DOHH2 (cell line): ENCODE results near the gene YIF1A.

ENCODE experiments used
- H3F3A ChIP-seq: fragments of 200-600 bp; sonication (generic), shearing (Covaris generic); 2 replicates; pipeline ENCODE4 v1.6.0; 2016; ENCODE audit warnings: antibody characterized with exemption, mild to moderate bottlenecking; ENCODE audit not compliant: control insufficient read depth, insufficient read depth
- H3K27ac ChIP-seq: fragments of 200-600 bp; sonication (generic); 2 replicates; pipeline ENCODE4 v1.5.1; 2014; ENCODE audit warnings: low read depth, mild to moderate bottlenecking, low read length, moderate library complexity
- H3K27me3 ChIP-seq: fragments of 200-600 bp; sonication (generic); 2 replicates; pipeline ENCODE4 v1.6.1; 2014; ENCODE audit warnings: mild to moderate bottlenecking, low read length, mixed read lengths; ENCODE audit not compliant: control insufficient read depth
- H3K36me3 ChIP-seq: fragments of 200-600 bp; sonication (generic); 2 replicates; pipeline ENCODE4 v1.6.1; 2014; ENCODE audit warnings: mild to moderate bottlenecking, low read length, moderate library complexity, mixed read lengths; ENCODE audit not compliant: control insufficient read depth
- H3K4me1 ChIP-seq: fragments of 200-600 bp; sonication (generic); 2 replicates; pipeline ENCODE4 v1.6.1; 2014; ENCODE audit warnings: mild to moderate bottlenecking, low read length, mixed read lengths; ENCODE audit not compliant: control insufficient read depth
- H3K4me2 ChIP-seq: fragments of 200-600 bp; sonication (generic); 2 replicates; pipeline ENCODE4 v1.6.0; 2014; ENCODE audit warnings: mild to moderate bottlenecking, low read length, moderate library complexity
- H3K4me3 ChIP-seq: fragments of 200-600 bp; sonication (generic); 2 replicates; pipeline ENCODE4 v1.5.1; 2014; ENCODE audit warnings: mild to moderate bottlenecking, low read length, mixed read lengths
- H3K79me2 ChIP-seq: fragments of 200-600 bp; sonication (generic); 2 replicates; pipeline ENCODE4 v1.6.1; 2014; ENCODE audit warnings: mild to moderate bottlenecking, low read length, mixed read lengths; ENCODE audit not compliant: control insufficient read depth
- H3K9me2 ChIP-seq: fragments of 200-600 bp; sonication (generic); replicated peaks from 2 replicates; pipeline ENCODE4 v1.6.1; 2014; ENCODE audit warnings: mild to moderate bottlenecking, low read length, mixed read lengths; ENCODE audit not compliant: control insufficient read depth
- H3K9me3 ChIP-seq: fragments of 200-600 bp; sonication (generic); 2 replicates; pipeline ENCODE4 v1.6.1; 2014; ENCODE audit warnings: antibody characterized with exemption, low read length, mixed read lengths; ENCODE audit not compliant: control insufficient read depth, insufficient read depth
- H4K20me1 ChIP-seq: fragments of 200-600 bp; sonication (generic); 2 replicates; pipeline ENCODE4 v1.6.0; 2014; ENCODE audit warnings: low read depth, mild to moderate bottlenecking, antibody characterized with exemption, low read length, moderate library complexity; ENCODE audit not compliant: control insufficient read depth, insufficient read depth
- EZH2phosphoT487 ChIP-seq: fragments of 200-600 bp; sonication (generic); IDR thresholded peaks from 2 replicates; pipeline ENCODE4 v1.6.1; 2017; ENCODE audit warnings: borderline replicate concordance, mild to moderate bottlenecking, antibody characterized with exemption, low read length, moderate library complexity, mixed read lengths
- TF ChIP-seq, protein P1 (sequence below): fragments of 200-600 bp; sonication (generic); IDR thresholded peaks from one replicate; pipeline ENCODE4 v1.5.1; 2014; ENCODE audit warnings: antibody characterized with exemption, mild to moderate bottlenecking, low read depth, low read length; ENCODE audit not compliant: poor library complexity, severe bottlenecking

YIF1A gene

GRCh38 chr11:66262191-66262590 is 26.8 kb downstream of the YIF1A start:
- peaks cover 76% of the 10 kb centered on the region for H3K36me3 ChIP-seq
- no peaks in the 10 kb centered on the region for H3K9me3 ChIP-seq
- no peaks in the 10 kb centered on the region for H3K27me3 ChIP-seq

DNA sequence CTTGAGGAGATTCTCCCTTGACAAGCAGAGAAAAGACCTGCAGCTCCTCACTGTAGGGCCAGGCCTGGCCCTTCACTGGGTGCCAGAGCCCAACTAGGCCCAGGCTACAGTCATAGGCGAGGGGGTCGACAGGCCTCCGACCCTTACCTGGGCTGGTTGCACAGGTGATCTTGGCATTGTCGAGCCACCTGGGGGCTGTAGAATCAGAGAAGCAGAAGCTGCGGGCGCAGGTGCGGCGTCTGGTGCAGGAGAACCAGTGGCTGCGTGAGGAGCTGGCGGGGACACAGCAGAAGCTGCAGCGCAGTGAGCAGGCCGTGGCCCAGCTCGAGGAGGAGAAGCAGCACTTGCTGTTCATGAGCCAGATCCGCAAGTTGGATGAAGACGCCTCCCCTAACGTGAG is 27.4 kb downstream of the YIF1A start:
- Histone ChIP-seq H3K27ac (no peak overlapping the region), H3K36me3 (peaks cover 71% of the 10 kb centered on the region), H3K4me1 (peaks cover 16% of the 10 kb centered on the region), H4K20me1 (no peaks in the 10 kb centered on the region), H3K79me2 (peaks cover 26% of the 10 kb centered on the region), H3F3A (0 out of 2 replicates have a peak, but pooled peaks cover 3% of the 10 kb centered on the region), H3K4me2 (no peak overlapping the region), H3K9me3 (no peaks in the 10 kb centered on the region), H3K4me3 (no peak overlapping the region), H3K27me3 (no peaks in the 10 kb centered on the region), H3K9me2 (no peaks in the 10 kb centered on the region)
- no peak for TF ChIP-seq EZH2phosphoT487
- TF ChIP-seq, protein P1, sequence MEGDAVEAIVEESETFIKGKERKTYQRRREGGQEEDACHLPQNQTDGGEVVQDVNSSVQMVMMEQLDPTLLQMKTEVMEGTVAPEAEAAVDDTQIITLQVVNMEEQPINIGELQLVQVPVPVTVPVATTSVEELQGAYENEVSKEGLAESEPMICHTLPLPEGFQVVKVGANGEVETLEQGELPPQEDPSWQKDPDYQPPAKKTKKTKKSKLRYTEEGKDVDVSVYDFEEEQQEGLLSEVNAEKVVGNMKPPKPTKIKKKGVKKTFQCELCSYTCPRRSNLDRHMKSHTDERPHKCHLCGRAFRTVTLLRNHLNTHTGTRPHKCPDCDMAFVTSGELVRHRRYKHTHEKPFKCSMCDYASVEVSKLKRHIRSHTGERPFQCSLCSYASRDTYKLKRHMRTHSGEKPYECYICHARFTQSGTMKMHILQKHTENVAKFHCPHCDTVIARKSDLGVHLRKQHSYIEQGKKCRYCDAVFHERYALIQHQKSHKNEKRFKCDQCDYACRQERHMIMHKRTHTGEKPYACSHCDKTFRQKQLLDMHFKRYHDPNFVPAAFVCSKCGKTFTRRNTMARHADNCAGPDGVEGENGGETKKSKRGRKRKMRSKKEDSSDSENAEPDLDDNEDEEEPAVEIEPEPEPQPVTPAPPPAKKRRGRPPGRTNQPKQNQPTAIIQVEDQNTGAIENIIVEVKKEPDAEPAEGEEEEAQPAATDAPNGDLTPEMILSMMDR: no peak

More at GRCh38 chr11:66262191-66262590, 26.8 kb downstream of the YIF1A start:
- Histone ChIP-seq H3K9me2 (no peaks in the 10 kb centered on the region), H3K4me3 (no peak overlapping the region), H4K20me1 (no peaks in the 10 kb centered on the region), H3F3A (0 out of 2 replicates have a peak, but pooled peaks cover 4% of the 10 kb centered on the region), H3K27ac (no peak overlapping the region), H3K4me2 (no peak overlapping the region), H3K79me2 (peaks cover 26% of the 10 kb centered on the region), H3K4me1 (peaks cover 16% of the 10 kb centered on the region)
- TF ChIP-seq, protein P1: no peak
- no peak for TF ChIP-seq EZH2phosphoT487

DNA sequence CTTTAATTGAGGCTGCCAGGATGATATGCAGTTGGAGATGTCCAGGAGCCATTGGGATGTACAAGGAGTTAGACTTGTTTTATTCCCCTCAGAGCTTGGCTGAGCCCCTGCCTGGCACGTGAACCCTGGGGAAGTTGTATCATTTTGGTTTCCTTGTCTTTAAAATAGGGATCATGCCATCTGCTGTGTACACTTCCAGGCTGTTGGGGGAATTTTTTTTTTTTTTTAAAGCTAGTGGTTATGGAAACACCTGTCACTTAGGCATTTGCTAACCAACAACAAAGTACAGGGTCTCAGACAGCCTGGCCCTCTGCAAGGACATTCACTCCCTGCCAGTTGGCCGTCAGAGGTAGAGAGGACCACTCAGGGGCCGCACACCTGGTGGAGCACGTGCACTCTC is 29.0 kb downstream of the YIF1A start:
- no peaks in the 10 kb centered on the region for H3K27me3 ChIP-seq
- H3K36me3 ChIP-seq: peaks cover 55% of the 10 kb centered on the region
- H3F3A ChIP-seq: peaks cover 5% of the 10 kb centered on the region; the same call in 1 of the 2 replicates
- no peaks in the 10 kb centered on the region for H3K9me3 ChIP-seq
- H3K79me2 ChIP-seq: peaks cover 26% of the 10 kb centered on the region
- H3K9me2 ChIP-seq: no peaks in the 10 kb centered on the region
- no peak overlapping the region for H3K4me3 ChIP-seq
- no peak overlapping the region for H3K27ac ChIP-seq
- H4K20me1 ChIP-seq: no peaks in the 10 kb centered on the region
- no peak overlapping the region for H3K4me2 ChIP-seq
- peaks cover 24% of the 10 kb centered on the region for H3K4me1 ChIP-seq
- TF ChIP-seq, protein P1: no peak
- no peak for TF ChIP-seq EZH2phosphoT487
